GM18511 (cell line): ENCODE data around the gene SPATS2.
A peak's percentile ranks its signal among the peaks of the same experiment; 100 is the strongest.

Experiments
- ATAC-seq: cut with Tn5 transposase; IDR thresholded peaks from one replicate; pipeline ENCODE4 v1.9.1; 2021; ENCODE audit warnings: mild to moderate bottlenecking, moderate library complexity; ENCODE audit not compliant: unreplicated experiment

Gene SPATS2

DNA sequence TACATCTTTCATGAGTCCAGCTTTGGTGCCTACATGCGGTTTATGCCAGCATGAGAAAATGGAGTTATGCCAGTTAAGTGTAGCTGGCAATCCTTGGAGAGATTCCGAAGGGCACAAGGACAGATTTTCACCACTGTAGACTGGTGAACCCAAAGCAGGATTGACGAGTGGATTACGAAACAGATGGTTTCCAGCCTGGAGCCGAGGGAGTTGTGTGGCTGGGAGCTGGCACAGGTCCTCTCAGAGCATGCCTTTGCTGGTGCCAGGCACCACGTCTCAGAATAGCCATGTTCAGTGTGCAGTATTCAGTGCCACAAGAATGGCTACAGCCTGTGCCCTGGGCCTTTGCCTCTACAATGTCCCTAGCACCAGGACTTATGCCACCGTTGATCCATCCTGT lies 184.8 kb downstream of the SPATS2 start:
- ATAC-seq: no peak

DNA sequence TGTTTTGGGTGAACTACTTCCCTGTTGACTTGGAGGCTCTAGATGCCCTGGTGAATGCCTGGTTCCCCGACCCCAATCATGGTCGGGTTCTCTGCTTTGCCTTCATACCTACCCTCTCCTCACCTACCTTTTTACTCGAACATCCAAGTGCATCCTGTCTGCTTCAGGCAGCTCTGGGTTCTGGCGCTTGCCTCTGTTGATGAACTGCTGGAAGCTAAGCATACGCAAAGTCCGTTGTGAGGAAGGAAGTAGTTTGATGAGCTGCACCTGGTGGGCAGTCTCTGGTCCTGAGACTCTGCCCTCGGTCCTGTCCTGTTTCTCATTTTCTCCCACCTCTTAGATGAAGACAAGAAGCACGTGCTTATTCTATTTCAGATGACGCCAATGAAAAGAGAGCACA lies 185.2 kb downstream of the SPATS2 start:
- no peak for ATAC-seq

DNA sequence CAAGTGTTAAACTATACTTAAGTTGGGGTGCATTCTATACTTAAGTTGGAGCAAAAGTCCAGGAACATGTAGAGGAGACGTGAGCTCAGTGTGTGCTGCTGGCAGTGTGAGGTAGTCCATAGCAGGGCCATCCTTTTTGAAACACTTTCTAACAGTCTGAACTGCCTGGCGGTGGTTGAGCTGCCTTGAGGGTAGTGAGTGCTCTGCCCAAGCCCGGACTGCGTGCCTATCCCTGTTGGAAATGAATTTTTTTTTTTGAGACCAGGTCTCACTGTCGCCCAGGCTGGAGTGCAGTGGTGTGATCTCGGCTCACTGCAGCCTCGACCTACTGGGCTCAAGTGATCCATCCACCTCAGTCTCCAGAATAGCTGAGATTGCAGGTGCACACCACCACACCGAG lies 185.6 kb downstream of the SPATS2 start:
- ATAC-seq: no peak

DNA sequence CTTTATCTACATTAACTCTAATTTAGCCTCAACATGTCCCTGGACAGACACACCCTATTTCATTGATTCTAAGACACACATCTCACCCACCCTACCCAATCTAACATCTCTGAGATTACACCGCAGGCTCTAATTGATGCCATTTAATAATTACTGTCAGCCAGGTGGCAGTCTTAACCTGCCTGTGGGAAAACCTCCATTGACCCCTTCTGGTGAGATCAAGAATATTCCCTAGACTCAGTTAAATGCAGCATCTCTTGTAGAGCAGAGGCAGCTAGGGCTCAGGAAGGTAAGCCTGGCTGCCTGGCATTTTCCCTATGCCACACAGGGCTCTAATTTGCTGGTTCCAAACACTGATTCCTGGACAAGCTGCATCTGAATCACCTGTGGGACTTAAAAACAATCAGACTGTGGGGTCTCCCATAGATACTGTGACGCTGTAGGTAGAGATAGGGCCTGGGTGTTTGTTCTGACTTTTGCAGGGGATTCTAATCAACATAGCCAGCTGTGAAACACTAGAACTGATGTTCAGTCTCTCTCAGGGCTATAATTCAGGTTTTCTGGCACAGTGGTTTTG lies 186.3 kb downstream of the SPATS2 start:
- ATAC-seq: no peak

DNA sequence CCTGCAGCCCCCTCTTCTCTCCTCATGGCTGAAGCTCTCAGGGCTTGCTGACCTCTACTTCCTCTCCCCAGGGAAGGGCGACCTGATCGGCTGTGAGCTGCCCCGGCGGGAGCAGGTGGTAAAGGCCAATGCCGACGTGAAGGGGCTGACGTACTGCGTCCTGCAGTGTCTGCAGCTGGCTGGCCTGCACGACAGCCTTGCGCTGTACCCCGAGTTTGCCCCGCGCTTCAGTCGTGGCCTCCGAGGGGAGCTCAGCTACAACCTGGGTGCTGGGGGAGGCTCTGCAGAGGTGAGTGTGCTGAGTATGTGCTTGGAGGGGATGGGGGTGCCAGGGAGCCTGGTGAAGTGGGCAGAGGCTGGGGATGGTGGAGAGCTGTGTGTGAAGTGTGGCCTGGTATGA lies 187.0 kb downstream of the SPATS2 start:
- ATAC-seq: no peak

DNA sequence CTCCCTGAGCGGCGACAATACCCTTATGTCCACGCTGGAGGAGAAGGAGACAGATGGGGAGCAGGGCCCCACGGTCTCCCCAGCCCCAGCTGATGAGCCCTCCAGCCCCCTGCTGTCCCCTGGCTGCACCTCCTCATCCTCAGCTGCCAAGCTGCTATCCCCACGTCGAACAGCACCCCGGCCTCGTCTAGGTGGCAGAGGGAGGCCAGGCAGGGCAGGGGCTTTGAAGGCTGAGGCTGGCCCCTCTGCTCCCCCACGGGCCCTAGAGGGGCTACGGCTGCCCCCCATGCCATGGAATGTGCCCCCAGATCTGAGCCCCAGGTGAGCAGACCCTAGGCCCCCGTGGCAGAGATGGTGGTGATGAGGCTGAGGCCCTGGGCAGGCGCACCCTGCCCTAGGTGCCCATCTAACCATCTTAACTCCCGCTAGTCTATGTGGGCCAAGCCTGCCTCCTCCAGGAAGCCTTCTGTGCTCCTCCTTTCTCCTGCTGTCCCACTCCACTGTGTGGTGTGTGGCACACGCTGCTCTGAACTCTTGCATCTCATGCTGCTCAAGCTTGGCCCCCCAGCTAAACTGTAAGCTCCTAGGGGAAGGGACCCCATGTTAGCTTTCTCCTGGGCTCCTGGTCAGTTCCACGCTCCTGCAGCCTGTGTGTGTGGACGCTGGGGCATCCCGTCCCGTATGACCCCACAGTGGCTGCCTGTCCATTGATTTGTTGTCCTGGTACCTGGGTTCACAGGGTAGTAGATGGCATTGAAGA lies 188.5 kb downstream of the SPATS2 start:
- no peak for ATAC-seq

DNA sequence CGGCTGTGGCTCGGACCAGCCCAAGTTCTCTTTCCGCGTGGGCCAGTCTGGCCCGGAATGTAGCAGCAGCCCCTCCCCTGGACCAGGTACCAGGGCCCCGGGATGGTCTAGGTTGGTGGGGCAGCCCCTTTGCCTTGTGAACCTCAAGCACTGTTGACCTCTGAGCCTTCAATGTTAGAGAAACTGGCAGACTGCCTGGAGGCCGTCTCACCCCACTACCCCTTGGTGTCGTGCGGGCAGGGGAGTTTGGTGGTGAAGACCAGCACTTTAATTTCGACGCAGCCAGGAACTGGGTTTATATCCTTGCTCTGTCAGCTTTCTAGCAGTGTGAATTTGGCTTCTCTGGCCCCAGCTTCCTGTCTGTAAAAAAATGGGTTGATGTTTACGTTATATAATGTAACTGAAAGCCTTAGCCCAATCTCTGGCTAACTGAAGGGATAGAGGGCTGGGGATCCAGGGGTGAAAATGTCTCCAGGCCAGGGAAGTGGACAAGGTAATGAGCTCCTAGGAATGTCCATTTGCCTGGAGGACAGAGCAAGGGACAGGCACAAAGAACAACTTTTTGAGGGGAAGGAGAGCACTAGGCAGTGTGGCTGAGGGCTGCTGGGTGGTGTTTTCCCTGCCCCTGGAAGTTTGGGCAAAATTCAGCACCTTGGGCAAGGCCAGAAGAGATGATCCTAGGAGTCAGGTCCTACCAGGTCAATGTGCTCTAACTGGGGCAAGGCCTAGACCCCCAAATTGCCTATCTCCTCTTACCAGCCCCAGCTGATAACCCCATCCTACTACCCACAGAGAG lies 189.3 kb downstream of the SPATS2 start:
- ATAC-seq: no peak

DNA sequence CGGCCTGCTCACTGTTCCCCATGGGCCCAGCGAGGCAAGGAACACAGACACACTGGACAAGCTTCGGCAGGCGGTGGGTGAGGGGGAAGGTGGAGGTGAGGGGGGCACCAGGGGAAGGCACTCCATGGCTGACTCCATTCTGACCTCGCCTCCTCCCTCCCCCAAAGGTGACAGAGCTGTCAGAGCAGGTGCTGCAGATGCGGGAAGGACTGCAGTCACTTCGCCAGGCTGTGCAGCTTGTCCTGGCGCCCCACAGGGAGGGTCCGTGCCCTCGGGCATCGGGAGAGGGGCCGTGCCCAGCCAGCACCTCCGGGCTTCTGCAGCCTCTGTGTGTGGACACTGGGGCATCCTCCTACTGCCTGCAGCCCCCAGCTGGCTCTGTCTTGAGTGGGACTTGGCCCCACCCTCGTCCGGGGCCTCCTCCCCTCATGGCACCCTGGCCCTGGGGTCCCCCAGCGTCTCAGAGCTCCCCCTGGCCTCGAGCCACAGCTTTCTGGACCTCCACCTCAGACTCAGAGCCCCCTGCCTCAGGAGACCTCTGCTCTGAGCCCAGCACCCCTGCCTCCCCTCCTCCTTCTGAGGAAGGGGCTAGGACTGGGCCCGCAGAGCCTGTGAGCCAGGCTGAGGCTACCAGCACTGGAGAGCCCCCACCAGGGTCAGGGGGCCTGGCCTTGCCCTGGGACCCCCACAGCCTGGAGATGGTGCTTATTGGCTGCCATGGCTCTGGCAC lies 190.1 kb downstream of the SPATS2 start:
- no peak for ATAC-seq

DNA sequence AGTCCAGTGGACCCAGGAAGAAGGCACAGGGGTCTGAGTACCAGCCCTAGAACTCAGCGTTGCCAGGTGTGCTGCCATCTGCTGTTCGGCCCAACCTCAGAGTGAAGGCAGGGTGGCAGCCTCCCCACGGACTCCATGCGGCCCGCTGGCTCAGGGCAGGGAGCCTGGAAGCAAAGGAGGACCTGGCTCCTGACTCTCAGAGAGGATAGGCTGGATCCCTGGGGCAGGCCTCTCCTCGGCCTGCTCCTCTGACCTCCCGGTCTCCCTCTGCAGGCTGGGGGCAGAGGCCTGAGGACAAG lies 190.6 kb downstream of the SPATS2 start:
- no peak for ATAC-seq

DNA sequence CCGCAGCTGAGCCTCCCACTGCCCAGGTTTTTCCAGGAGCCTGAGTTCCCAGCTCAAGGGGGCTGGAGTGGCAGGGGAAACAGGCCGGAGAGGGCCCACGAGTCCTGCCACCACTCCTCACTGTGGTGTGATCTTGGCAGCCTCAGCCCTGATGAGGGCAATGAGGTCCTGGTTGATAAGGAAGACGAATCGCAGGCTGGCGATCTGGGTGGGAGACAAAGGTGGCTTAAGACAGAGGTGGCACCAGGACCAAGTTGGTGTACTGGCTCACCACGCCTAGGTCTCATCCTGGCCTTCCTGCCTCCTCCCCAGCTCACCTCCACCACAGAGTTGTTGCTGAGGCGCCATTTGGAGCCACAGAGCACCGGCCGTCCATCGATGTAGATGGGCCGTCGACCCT lies 191.3 kb downstream of the SPATS2 start:
- ATAC-seq: no peak

DNA sequence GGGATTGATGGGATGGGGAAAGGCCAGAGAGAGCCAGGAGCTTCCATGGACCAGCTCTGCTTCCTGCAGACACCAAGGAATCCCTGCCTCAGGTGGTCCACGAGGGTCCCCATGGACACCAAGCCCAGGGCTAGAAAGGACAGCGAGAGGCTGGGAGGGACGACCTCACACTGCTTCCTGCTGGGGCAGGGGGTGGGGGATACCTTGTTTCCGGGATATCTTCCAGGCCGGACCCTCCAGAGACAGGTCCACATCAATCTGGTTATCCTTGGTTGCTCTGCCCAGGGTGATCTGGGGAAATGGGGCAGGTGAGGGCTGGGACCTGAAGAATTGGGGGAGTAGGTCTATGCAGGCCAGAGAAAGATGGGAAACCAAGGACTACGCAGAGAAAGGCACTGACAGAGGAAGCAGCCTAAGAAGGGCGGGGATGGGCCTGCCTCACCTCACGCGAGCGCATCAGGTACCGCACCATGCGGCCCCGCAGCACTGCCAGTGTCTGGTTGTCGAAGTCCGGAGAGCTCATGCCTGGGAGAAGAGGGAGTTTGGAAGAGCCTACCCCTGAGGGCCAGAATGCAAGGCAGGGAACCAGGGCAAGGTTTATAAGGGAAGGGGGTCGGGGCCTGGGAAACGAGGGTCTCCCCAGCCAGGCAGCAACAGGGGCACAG lies 191.9 kb downstream of the SPATS2 start:
- no peak for ATAC-seq

DNA sequence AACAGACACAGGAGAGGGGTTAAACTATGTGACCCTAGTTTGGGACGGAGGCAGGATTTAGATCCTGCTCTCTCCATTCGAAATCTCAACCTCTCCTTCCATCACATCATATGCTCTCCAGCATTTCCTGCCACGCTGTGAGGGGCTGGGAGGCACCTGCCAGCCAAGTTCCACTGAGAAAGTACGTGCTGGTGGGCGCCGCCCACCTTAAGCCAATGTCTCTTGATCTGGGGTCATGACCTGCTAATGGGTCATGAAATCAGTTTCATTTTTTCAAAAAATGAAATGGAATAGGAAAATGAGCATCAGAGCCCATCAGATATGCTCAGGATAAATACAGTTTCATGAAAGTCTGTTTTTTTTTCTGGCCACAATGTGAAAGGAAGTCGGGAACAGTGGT lies 193.4 kb downstream of the SPATS2 start:
- ATAC-seq: no peak

DNA sequence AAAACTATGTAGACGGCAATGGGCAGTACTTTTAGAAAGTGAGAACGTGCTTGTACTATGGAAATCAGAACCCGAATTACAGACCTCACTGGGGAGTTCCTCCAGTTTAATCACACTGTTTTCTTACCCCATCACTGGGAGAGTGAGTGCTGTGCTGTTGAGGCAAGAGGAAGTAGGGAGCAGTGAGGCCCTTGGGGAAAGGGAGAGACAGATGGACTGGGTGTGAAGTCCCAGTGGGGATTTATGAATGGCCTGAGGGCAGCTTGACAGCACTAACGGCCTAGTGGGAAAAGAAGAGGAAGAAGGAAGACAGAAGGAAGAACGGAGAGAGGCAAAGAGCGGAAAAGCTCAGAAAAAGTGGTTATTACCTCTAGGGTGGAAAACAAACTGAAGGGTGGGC lies 195.0 kb downstream of the SPATS2 start:
- no peak for ATAC-seq

DNA sequence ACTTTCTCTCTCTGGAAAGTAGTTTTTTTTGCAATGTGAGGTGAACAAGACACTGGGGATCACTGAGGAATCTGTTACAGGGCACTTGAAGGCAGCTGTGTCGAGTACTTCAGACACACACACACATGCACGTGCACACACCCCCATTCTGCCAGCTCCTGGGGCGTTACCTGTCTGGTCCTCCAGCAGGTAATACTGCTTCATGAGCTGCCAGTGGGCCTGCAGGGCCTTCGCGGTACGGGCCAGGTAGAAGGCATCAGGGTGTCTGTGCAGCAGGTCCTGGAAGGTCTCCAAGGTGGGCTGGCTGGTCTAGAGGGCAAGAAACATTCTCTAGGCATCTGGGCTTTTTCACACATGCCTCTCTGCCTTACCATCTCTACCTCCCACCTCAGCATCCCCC lies 195.6 kb downstream of the SPATS2 start:
- no peak for ATAC-seq

DNA sequence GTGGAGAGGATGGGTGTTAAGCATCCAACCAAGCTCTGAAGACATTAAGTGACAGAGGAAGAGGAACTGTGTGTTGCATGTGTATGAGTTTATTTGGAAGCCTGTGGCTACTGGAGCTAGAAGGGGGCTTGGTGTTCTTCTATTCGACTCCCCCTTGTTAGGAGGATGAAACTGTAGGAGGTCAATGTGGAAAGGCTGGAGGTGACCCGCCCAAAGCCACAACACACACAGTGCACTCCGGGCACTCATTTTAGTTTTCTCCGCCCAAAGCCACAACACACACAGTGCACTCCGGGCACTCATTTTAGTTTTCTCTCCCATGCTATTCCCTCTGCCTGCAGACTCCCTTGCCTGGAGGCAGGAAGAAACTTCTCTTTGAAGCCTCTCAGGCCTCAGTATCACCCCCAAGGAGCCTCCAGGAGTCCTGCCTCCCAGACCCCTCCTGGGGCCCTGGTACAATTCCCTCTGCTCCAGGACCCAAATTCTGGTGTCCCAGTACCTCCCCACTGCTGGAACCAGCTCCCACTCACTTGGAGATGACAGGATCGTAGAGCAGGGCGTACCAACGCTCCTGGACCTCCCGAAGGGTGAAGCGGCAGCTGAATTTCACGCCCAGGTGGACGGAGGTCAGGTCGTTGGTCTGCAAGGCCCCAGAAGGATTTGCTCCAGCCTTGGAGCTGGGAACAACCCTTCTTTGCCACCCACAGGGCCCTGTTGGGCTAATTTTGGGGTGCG lies 196.9 kb downstream of the SPATS2 start:
- no peak for ATAC-seq

DNA sequence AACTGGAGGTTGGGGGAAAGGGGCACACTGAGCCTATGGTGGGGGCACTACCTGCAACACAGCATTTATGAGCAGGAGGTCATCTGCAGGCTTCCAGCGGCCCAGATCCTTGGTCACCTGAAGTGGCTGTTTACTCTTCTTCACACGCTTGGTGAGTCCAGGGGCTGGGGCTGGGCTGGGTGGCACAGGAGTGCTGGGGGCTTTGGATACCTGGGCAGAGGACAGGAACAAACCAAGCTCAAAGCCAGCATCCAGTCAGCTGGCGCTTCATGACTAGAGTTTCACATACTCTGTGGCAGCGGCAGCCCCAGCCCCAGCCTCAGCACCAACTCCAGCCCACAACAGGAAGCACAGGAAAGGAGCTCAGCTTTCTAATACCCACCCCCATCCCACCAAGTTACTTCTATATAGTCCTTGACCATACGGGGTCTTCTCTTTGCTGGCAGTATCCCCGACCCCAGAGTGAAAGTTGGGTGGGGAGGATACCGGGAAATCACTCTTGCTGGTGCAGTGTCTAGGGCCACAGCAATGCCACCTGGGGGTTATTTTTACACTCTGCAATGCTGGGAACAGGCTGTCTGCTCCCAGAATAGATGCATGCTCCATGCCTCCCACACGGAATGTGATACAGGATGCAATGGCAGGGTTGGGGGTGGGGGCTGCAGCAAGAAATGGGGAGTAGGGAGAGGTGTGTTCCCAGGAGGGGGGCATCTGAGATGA lies 197.6 kb downstream of the SPATS2 start:
- no peak for ATAC-seq

DNA sequence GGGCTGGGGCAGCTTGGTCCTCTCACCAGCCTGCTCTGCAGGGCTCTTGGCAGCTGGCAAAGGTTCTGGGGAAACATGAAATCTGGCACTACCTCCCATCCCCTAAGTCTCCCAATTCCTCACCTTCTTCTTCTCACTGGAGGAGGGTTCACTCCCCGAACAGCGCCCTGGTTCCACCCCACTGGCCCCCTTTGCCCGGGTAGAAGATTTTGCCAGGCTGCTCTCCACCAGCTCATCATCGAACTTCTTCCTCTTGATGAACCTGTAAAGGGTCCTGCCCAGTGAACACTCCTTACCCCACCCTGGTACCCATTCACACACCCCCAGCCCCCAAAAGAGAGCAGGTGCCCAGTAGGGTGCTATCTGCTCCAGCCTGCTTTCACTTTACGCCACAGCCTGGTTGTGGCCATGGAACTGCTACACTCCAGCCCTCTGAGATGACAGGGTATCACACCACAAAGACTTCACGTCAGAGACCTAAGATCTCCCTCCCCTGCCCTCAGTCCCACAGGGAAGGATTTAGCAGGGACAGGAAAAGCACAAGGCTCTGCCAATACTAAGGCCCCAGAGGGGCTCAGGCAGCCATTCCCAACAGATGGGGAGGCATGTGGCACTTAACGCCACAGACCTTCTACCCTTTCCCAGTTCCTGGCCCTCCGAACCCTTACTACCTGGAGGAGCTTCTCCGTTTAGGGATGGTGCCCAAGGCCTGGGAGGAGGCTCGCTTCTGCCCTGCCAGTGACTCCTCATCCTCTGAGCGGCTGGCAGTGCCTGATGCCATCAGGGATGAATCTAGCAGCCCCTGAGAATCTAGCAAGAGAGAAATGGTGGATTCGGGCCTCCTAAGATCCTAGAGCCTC lies 198.4 kb downstream of the SPATS2 start:
- ATAC-seq: no peak

DNA sequence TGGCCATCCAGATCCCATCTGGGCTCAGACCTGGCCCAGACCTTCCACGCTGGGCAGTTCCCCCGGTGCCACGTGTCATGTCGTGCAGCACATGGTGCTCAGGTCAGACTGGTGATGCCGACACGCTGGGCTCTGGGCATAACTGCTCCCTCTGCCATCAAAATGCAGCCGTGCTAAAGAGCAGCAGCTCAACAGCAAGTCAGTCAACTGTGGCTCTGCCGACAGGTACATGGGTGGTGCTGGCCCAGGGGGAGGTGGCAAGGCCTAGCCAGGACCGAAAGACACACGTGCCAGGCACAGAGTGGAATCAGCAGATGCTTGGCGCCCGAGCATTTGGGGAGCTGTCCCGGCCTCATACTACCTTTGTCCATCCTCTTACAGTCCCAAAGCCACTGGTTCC lies 199.1 kb downstream of the SPATS2 start:
- no peak for ATAC-seq

DNA sequence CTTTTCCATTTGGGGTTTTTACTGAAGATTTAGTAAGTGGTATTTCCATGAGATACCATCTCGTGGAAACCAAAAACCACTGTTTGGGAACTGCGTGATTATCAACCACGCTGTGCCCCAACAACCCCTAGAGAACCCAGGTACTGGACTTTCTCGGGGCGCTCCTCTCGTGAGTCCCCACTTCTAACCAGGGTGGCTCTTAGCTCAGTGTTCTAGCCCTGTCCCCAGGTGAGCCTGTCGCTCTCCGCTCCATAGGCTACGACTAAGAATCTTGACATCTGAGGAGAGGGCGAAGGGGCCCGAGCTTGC lies 200.0 kb downstream of the SPATS2 start:
- ATAC-seq: peak; percentile 17
